ENCODE results near the gene SLC23A2.

DNA sequence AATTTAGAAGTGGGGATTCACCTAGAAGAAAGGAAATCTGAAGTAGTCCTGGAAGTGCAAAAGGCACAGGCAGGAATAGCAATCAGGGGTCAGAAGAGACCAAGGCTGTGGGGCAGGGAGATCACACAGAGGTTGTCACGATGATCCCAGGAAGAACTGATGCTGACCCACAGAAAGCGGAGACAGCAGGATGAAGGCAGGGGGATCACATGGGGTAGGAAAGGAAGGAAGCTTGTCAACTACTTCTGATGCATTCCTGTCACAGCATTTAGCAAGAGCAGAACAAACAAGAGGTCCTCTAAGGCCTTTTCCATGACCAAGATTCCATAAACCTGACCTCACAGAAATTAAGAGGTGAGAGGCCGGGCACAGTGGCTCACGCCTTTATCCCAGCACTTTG lies 79.1 kb downstream of the SLC23A2 start:
- TF ChIP-seq, protein P1, sequence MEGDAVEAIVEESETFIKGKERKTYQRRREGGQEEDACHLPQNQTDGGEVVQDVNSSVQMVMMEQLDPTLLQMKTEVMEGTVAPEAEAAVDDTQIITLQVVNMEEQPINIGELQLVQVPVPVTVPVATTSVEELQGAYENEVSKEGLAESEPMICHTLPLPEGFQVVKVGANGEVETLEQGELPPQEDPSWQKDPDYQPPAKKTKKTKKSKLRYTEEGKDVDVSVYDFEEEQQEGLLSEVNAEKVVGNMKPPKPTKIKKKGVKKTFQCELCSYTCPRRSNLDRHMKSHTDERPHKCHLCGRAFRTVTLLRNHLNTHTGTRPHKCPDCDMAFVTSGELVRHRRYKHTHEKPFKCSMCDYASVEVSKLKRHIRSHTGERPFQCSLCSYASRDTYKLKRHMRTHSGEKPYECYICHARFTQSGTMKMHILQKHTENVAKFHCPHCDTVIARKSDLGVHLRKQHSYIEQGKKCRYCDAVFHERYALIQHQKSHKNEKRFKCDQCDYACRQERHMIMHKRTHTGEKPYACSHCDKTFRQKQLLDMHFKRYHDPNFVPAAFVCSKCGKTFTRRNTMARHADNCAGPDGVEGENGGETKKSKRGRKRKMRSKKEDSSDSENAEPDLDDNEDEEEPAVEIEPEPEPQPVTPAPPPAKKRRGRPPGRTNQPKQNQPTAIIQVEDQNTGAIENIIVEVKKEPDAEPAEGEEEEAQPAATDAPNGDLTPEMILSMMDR (IDR thresholded peaks at IDR 0.05), result no peak
- TF ChIP-seq POLR2A (IDR thresholded peaks at IDR 0.05) (no peak), POLR2AphosphoS5 (IDR thresholded peaks at IDR 0.05) (no peak)

Measured in sigmoid colon (tissue), 4 donors.